Esophagus mucosa (tissue), 1 donor: ENCODE results near the gene TNRC6C. TPM values are rescaled to one million over a fixed set of nuclear protein-coding genes. Genes with fewer than 3 reads are reported as not detected.
"Not testable (repeated sequence)": the region's sequence is repeated elsewhere in the genome, so short reads cannot be mapped to it uniquely, and the experiment has no call there.

Experiments
- ATAC-seq: fragments of 200-7000 bp; cut with Tn5 transposase; one replicate; pipeline ENCODE4 v1.9.1; 2020
- total RNA-seq: library from RNA; stranded (reverse); gene quantifications from one replicate; pipeline ENCODE4 v1.2.4, GENCODE V29; 2023
- donor health status: DM: yes; HTN: yes; CAD: no.

The TNRC6C gene
- total RNA-seq, 1 donor from 2014 or later: 6.8 TPM

- ATAC-seq: peak; percentile 26
These were observed 155.6 kb downstream of the TNRC6C start for GRCh38 chr17:78113804-78114785.

DNA sequence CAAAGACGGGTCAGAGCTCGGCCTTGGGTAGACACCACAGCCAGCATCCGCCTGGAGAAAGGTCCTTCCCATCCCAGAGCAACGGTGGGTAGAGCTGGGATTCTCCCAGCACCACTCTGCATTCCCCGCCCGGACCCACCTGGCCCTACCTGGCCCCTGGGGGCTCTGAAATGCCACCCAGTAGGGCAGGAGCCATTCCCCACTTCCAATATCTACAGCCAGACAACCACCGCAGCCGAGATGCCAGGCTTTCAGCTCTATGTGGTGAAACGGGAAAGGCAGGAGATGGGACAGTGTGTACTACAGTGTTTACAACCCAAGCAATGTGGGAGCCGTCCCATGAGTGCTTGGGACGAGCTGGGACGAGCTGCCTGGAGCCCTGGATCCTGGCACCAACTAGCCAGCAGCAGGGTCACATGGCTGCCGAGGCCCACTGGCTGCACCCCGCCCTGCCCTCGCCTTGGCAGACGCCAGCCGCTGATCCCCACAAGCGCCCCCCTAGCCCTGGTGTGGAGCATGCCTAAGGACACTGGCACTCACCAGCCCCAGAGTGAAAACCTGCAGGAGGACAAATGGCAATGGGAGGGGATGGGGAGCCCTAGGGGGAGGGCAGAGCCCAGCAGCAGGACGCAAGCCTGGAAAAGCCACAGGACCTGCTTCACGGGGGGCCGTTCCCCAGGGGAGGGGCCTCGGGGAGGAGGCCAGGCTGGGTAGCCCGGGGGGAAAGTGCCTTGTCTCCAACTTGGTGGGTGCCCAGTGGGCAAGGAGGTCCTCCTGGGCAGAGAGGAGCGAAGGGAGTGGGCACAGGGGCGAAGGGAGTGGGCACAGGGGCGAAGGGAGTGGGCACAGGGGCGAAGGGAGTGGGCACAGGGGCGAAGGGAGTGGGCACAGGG, 156.6 kb downstream of the TNRC6C start:
- no peak for ATAC-seq

DNA sequence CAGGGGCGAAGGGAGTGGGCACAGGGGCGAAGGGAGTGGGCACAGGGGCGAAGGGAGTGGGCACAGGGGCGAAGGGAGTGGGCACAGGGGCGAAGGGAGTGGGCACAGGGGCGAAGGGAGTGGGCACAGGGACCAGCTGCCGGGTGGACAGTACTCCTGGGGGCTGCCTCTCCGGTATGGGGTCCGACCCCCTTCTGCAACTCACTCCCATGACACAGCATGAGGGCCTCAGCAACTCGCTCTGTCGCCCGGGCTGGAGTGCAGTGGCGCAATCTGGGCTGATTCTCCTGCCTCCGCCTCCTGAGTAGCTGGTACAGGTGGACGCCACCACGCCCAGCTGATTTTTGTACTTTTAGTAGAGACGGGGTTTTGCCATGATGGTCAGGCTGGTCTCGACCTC, 157.3 kb downstream of the TNRC6C start:
- ATAC-seq: not testable (repeated sequence)

DNA sequence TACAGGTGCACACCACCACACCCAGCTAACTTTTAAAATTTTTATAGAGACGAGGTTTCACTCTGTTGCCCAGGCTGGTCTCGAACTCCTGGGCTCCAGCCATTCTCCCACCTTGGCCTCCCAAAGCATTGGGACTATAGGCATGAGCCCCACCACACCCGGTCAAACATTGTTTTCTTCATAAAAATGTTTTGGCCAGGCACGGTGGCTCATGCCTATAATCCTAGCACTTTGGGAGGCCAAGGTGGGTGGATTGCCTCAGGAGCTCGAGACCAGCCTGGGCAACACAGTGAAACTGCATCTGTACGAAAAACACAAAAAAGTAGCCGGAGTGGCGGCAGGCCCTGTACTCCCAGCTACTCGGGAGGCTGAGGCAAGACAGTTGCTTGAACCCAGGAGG, 157.9 kb downstream of the TNRC6C start:
- ATAC-seq: no peak

GRCh38 chr17:78117027-78117981, 158.8 kb downstream of the TNRC6C start:
- peak; percentile 14 for ATAC-seq

DNA sequence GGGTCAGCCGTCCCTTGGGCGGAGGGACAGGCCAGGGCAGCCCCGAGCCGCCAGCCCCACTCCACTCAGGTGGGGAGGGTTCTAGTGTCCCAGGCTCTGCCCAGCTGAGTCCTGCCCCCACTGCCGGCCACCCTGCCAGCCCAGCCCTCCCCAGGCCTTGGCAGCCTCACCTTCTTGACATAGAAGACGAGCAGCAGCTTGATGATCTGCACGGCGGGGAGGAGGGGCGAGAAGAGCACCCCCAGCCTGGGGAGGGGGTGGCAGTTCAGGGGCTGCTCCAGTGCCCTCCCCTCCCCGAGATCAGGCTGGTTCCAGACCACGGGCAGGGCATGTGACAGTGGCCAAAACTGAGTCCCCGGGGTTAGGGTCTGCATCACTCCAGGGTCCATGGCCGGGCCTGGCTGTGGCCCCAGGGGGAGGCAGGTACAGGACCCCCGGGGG, 160.3 kb downstream of the TNRC6C start:
- no peak for ATAC-seq

DNA sequence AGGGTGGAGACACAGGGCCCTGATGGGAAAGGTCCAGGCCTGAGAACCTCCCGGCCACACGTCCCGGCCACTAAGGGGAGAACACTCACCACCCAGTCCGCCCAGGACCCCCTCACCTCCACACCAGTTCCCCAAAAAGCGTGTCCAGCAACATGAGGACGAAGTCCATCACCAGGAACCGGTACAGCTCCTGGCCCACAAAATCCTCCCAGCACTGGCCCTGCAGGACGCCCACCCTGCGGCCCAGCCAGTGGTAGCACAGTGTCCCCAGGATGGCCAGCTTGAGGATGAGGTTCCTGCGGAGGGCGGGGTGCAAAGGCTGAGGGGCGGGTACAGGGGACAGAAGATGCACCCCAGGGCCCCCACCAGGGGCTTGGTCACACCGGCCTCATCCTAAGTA, 162.0 kb downstream of the TNRC6C start:
- ATAC-seq: no peak

- ATAC-seq: no peak
These were observed 162.7 kb downstream of the TNRC6C start for GRCh38 chr17:78120971-78121800.

- ATAC-seq: no peak
These were observed 163.3 kb downstream of the TNRC6C start for GRCh38 chr17:78121801-78122215.

- no peak for ATAC-seq
These were observed 163.9 kb downstream of the TNRC6C start for GRCh38 chr17:78122216-78122930.

DNA sequence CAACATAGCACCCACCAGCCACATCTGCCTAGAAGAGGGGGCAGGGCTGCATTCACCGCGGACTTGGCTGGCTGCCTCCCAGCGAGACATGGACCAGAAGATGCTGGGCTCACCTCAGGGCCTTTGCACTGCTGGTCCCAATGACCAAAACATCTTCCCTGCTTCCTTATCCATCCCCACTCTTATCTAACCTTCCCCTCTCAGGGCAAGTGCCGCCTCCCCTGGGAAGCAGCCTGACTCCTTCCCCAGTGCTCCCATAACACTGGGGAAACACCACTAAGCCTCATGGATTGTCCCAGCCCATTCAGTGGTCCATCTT, 164.4 kb downstream of the TNRC6C start:
- no peak for ATAC-seq

GRCh38 chr17:78123258-78123929, 164.9 kb downstream of the TNRC6C start:
- ATAC-seq: no peak

DNA sequence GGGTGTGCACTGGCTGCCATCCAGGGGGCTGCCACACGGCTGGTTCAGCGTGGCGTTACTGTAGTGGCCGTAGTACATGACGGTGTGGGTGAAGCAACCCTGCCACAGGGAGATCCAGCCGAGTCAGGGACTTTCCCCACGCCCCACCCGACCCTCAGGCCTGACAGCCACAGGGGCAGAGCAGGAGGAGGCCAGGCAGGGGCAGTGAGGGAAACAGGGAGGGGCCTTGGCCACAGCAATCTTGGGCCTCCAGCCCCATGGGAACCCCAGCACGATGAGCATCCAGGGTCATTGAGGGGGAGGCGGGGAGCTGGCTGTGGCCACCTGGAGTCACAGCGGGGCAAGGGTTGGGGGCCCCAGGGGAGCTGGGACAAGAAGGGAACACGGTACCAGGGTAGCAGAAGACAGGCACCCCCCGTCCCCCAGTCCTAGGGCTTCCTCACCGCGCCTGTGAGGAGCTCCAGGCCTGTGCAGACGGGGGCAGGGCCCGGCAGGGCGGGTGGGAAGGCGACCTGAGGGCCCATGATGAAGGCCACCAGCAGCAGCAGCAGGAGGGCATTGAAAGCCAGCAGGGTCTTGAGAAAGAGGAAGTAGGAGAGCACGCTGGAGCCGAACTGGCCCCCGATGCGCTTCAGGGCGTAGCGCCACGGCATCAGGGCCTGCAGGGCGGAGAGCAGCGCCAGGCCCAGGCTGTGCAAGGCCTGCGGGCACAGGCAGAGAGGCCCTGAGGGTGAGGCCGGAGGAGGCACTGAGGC, 165.8 kb downstream of the TNRC6C start:
- no peak for ATAC-seq

DNA sequence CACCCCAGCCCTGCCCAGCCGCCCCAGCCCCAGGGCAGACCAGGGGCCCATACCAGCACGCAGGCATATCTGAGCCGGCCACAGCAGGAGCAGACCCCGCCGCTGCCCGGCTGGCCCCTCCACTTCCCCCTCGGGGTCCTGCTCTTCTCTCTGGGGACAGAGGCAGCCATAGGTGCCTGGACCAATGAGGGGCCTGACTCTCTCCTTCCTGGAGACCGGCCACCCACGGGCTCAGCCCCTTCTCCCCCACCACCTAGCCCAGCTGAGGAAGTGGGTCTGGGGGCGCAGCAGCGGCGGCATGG, 166.3 kb downstream of the TNRC6C start:
- ATAC-seq: no peak

DNA sequence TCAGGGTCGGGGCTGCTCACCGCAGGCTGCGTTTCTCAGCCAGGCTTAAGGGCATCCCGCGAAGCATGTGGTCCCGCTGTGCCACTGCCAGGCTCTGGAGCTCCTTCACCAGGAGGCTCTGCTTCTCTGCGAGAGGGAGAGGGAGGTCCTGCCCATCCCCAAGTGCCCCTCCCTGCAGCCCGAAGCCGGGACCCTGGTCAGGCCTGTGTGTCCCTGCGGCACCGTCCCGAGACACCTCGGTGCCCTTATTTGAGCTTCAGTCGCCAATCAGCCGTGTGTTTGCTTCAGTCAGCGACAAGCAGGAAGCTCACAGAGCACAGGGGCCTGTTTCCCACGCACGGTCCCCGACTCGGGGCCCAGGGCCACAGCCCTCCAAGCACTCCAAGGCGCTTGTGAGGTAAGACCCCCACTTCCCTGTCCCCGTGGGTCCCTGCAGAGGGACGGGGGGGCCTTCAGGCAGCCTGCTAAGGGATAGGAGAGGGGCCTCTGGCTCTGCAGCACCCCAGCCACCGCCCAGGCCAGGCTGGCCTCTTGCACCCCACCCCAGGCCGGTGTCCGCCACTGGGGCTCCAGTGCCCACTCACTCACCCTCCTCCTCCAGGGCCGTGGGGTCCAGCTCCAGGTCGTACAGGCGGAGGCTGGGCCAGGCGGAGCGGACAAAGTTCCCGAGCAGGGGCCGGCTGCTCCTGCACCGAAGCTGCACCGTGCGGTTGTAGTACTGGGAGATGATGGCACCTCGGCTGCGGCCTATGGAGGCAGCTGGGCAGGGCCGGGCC, 166.8 kb downstream of the TNRC6C start:
- no peak for ATAC-seq

- ATAC-seq: no peak
These were observed 167.7 kb downstream of the TNRC6C start for GRCh38 chr17:78125976-78126894.

DNA sequence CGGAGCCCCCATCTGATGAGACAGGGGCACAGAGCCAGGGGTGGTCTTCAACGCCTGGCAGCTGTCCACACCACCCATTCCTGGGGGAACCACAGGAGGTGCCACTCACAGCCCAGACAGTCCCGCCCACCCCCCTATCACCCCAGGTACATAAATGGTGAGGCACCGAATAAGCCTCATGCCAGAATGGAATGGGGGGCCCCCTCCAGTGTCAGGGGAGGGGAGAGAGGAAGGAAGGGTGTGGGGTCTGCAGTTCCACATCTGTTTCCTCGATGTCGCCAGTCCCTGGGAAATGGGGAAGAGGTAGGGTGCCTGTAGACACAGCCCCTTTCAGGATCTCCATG, 168.4 kb downstream of the TNRC6C start:
- no peak for ATAC-seq
